SJSA1 (cell line): Measurements from ENCODE around the gene RIC1. TPM values are rescaled to one million over a fixed set of nuclear protein-coding genes. Genes with fewer than 3 reads are reported as not detected.

Experiments
- DNase-seq, 2 experiments: peaks; one replicate each; pipeline ENCODE4 v3.0.0-alpha.2; 2015 to 2020; ENCODE audit warnings: low spot score in 2 of 2, low read depth in 1 of 2
- H3K27ac ChIP-seq: fragments of 250-450 bp; sonication (Bioruptor Pico); 2 replicates; pipeline ENCODE4 v1.5.1; 2020; ENCODE audit warnings: mild to moderate bottlenecking, moderate library complexity
- H3K27me3 ChIP-seq: fragments of 250-450 bp; sonication (Bioruptor Pico); replicated peaks from 2 replicates; pipeline ENCODE4 v1.5.1; 2020; ENCODE audit warnings: mild to moderate bottlenecking, moderate library complexity
- H3K36me3 ChIP-seq: fragments of 250-450 bp; sonication (Bioruptor Pico); 2 replicates; pipeline ENCODE4 v1.5.1; 2020; ENCODE audit warnings: mild to moderate bottlenecking
- H3K4me1 ChIP-seq: fragments of 250-450 bp; sonication (Bioruptor Pico); replicated peaks from 2 replicates; pipeline ENCODE4 v1.6.1; 2021; ENCODE audit warnings: mild to moderate bottlenecking
- H3K4me3 ChIP-seq: fragments of 250-450 bp; sonication (Bioruptor Pico); 2 replicates; pipeline ENCODE4 v1.5.1; 2020; ENCODE audit warnings: mild to moderate bottlenecking
- H3K9me3 ChIP-seq: fragments of 250-450 bp; sonication (Bioruptor Pico); replicated peaks from 2 replicates; pipeline ENCODE4 v1.5.1; 2020; ENCODE audit warnings: mild to moderate bottlenecking
- total RNA-seq: library from RNA; depleted of rRNA; stranded (reverse); fragments of >200 nt; shearing (Covaris generic); gene quantifications from 2 replicates; pipeline ENCODE4 v1.2.3, GENCODE V29; 2014; rRNA removed

Gene RIC1
- total RNA-seq, 1 experiment from 2014 or later, result 35.0 TPM

DNA sequence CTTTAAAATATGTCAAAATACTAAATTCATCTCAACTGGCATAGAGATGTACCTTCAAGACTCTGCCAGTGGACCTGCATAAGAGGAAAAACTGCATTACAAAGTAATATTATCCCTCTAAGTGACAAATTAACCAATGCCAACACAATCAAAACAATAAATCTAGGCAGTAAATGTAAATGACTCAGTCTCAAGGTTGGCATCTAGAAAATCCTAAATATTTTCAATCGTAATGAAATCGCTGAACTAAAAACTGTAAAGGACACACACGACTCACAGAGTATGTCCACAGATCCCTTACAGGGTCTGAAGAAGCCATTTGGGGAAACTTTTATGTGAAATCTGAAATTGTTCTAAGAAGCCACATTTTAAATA is 172.8 kb downstream of the RIC1 start:
- H3K27me3 ChIP-seq, result no peaks in the 10 kb centered on the region
- H3K9me3 ChIP-seq, result no peaks in the 10 kb centered on the region
- H3K4me3 ChIP-seq, result no peak overlapping the region
- no peaks in the 10 kb centered on the region for H3K36me3 ChIP-seq
- no peaks in the 10 kb centered on the region for H3K4me1 ChIP-seq
- no peak overlapping the region for H3K27ac ChIP-seq
- no peak for DNase-seq

DNA sequence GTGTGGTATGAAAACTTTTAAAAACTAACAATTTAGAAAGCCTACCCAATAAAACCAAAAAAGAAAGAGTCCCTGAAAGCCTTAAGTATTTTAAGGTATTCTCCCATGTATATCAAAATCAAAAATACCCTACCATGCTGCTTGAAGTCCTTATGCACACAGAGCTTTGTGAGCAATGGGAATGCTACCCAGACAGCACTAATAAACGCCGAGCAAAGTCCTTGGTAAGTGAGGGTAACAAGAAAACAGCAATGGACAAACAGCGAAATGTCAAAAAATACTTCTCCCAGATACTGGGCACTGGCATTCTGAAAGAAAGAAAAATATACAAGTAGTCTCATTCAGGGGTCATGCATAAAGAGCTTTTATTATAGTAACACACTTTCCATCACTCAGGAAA is 176.6 kb downstream of the RIC1 start:
- H3K27me3 ChIP-seq, result no peaks in the 10 kb centered on the region
- no peaks in the 10 kb centered on the region for H3K9me3 ChIP-seq
- no peaks in the 10 kb centered on the region for H3K36me3 ChIP-seq
- H3K27ac ChIP-seq, result no peak overlapping the region
- no peaks in the 10 kb centered on the region for H3K4me1 ChIP-seq
- DNase-seq, result no peak
- H3K4me3 ChIP-seq, result no peak overlapping the region

DNA sequence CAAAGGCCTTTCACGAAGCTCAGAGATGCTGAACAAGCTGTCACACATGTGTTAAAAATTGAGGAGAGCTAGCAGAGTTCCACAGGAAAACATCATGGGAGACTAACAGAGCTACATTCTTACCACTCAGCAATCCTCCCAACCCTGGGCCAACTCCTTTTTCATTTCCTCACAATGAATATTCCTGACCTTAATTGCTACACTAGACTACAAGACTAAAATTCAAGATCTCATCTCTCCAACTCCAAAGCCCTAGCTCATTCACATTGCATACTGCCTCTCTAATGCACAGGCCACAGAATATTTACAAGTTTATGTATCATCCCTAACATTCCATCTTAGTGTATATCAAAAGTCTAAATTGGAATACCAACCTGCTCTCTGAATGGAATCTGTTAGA is 182.8 kb downstream of the RIC1 start:
- H3K4me3 ChIP-seq, result no peak overlapping the region
- no peaks in the 10 kb centered on the region for H3K9me3 ChIP-seq
- no peaks in the 10 kb centered on the region for H3K27me3 ChIP-seq
- H3K36me3 ChIP-seq, result no peaks in the 10 kb centered on the region
- no peak overlapping the region for H3K27ac ChIP-seq
- no peak for DNase-seq
- H3K4me1 ChIP-seq, result no peaks in the 10 kb centered on the region

GRCh38 chr9:5813824-5814223 is 184.9 kb downstream of the RIC1 start:
- Histone ChIP-seq H3K27me3 (no peaks in the 10 kb centered on the region), H3K9me3 (no peaks in the 10 kb centered on the region), H3K27ac (no peak overlapping the region), H3K4me1 (no peaks in the 10 kb centered on the region), H3K36me3 (no peaks in the 10 kb centered on the region), H3K4me3 (no peak overlapping the region)
- no peak for DNase-seq

- DNase-seq, result no peak
- Histone ChIP-seq H3K27me3 (no peaks in the 10 kb centered on the region), H3K9me3 (no peaks in the 10 kb centered on the region), H3K4me3 (no peak overlapping the region), H3K4me1 (no peaks in the 10 kb centered on the region), H3K36me3 (no peaks in the 10 kb centered on the region), H3K27ac (no peak overlapping the region)
Observed at GRCh38 chr9:5815461-5815860, 186.6 kb downstream of the RIC1 start.

GRCh38 chr9:5817862-5818261 is 189.0 kb downstream of the RIC1 start:
- H3K4me1 ChIP-seq, result no peaks in the 10 kb centered on the region
- no peak overlapping the region for H3K4me3 ChIP-seq
- H3K36me3 ChIP-seq, result no peaks in the 10 kb centered on the region
- H3K27ac ChIP-seq, result no peak overlapping the region
- H3K9me3 ChIP-seq, result no peaks in the 10 kb centered on the region
- no peaks in the 10 kb centered on the region for H3K27me3 ChIP-seq
- no peak for DNase-seq

DNA sequence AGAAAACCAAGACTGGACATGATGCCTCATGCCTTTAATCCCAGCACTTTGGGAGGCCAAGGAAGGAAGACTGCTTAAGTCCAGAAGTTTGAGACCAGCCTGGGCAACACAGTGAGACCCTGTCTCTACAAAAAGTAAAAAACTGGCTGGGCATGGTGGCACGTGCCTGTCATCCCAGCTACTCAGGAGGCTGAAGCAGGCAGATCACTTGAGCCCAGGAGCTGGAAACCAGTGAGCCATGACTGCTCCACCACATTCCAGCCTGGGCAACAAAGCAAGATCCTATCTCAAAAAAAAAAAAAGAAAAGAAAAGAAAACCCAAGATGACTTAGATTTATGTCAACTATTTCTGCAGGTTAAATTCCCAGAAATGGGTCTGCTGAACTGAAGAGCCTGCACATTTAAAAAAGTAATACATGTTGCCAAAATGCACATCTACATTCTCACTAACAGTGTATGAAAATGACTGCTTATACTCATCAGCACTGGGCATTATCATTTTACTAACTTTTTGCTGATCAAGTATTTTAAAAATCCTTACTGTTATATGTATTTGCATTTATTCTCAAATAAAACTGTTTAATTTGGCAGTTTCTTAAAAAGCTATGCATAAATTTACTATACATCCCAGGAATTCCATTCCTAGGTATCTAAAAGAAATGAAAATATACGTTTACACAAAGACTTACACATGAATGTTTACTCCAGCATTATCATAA is 189.7 kb downstream of the RIC1 start:
- DNase-seq, result no peak
- H3K4me1 ChIP-seq, result no peaks in the 10 kb centered on the region
- no peaks in the 10 kb centered on the region for H3K27me3 ChIP-seq
- no peak overlapping the region for H3K4me3 ChIP-seq
- no peaks in the 10 kb centered on the region for H3K36me3 ChIP-seq
- H3K9me3 ChIP-seq, result no peaks in the 10 kb centered on the region
- no peak overlapping the region for H3K27ac ChIP-seq

GRCh38 chr9:5819174-5819573 is 190.3 kb downstream of the RIC1 start:
- DNase-seq, result no peak
- H3K4me1 ChIP-seq, result no peaks in the 10 kb centered on the region
- H3K27ac ChIP-seq, result no peak overlapping the region
- no peaks in the 10 kb centered on the region for H3K9me3 ChIP-seq
- H3K27me3 ChIP-seq, result no peaks in the 10 kb centered on the region
- H3K36me3 ChIP-seq, result no peaks in the 10 kb centered on the region
- no peak overlapping the region for H3K4me3 ChIP-seq

DNA sequence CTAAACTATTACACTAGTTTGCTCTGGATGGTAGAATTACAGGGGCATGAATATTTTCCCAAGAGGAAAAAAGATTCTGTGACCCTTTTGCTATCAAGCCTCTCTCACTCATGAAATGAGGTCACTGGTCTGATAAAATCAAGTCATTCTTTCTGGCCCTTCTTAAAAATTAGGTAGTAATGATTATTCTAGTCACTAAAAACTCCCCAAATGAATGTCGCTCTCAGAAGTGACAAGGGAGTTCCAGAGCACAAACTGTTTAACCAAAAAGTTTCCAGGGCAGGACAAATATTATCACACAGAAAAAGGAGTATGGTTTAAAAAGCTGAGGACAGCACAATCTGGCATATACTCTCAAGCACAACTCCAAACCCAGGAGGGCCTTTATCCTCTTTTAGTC is 191.5 kb downstream of the RIC1 start:
- no peak for DNase-seq
- Histone ChIP-seq H3K27ac (no peak overlapping the region), H3K4me1 (no peaks in the 10 kb centered on the region), H3K27me3 (no peaks in the 10 kb centered on the region), H3K4me3 (no peak overlapping the region), H3K36me3 (no peaks in the 10 kb centered on the region), H3K9me3 (no peaks in the 10 kb centered on the region)

GRCh38 chr9:5825223-5825622 is 196.3 kb downstream of the RIC1 start:
- no peak for DNase-seq
- Histone ChIP-seq H3K4me3 (no peak overlapping the region), H3K27me3 (no peaks in the 10 kb centered on the region), H3K36me3 (no peaks in the 10 kb centered on the region), H3K27ac (no peak overlapping the region), H3K9me3 (no peaks in the 10 kb centered on the region), H3K4me1 (no peaks in the 10 kb centered on the region)

Other genes with a start within 250 kb of the RIC1 start
- gene PLGRKT, start 191.2 kb upstream of the RIC1 start, total RNA-seq, result 20.9 and 31.2 TPM in 2 replicates
- 6.2 and 8.0 TPM in 2 replicates for gene CD274, start 178.6 kb upstream of the RIC1 start, total RNA-seq
- gene PDCD1LG2, start 118.6 kb upstream of the RIC1 start, total RNA-seq, result 8.8 and 18.4 TPM in 2 replicates
- gene ERMP1, start 204.0 kb downstream of the RIC1 start, total RNA-seq, result 1.7 and 3.2 TPM in 2 replicates